GM20431 (cell line): ENCODE measurements around the gene OTOP2.
"Not testable (repeated sequence)": the region's sequence is repeated elsewhere in the genome, so short reads cannot be mapped to it uniquely, and the experiment has no call there.

Experiments
- in situ Hi-C: fragments of 300-500 bp; cut with MseI, MboI; formaldehyde crosslinking; loops from one replicate; pipeline ENCODE4 v1.15.0; 2020; ENCODE audit warnings: low sequenced_read_pairs; ENCODE audit not compliant: unreplicated experiment

OTOP2 gene

DNA sequence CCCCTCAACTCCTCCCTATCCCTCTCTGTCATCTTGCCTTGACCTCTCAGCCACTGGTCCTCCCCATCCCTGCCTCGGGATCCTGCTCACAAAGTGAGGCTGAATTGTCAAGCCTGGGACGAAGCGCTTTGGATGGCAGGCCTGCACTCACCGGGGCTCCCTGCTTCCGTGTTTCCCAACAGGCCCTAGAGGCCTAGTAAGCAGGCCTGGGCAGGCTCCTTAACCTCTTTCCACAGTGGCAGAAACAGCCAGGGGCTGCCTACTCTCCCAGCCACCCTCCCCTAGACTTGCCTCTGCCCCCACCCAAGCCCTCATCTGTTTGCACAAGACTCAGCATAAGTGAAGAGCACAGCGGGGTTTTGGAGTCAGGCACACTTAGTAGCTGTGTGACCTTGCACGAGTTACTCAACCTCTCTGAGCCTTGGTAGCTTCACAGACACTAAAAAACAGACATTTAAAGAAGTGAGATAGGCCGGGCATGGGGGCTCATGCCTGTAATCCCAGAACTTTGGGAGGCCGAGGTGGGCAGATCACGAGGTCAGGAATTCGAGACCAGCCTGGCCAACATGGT, 25.6 kb upstream of the OTOP2 start:
- in situ Hi-C loops: no loop called here

DNA sequence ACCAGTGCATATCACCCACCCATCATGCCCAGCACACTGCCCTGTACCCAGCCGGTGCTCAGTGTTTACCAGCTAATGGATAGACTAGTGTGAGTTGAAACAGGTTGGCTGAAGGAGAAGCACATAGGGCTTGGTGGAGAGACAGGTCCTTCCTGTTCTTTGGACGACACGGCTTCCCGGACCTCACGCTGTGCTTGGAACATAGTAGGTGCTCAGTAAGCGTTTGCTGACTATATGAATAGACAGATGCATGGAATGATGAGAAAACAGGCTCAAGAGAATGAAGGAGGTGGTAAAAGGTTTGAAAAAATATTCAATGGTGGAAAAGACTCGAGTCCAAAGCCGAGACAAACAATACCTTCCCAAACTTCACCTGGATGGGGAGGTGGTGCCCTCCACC, 23.9 kb upstream of the OTOP2 start:
- in situ Hi-C loops: no loop called here

- in situ Hi-C loops: no loop called here
Measured at GRCh38 chr17:74901353-74902135, 22.5 kb upstream of the OTOP2 start.

GRCh38 chr17:74903034-74903433, 21.0 kb upstream of the OTOP2 start:
- in situ Hi-C loops: no loop called here

GRCh38 chr17:74903671-74904070, 20.4 kb upstream of the OTOP2 start:
- in situ Hi-C loops: no loop called here

DNA sequence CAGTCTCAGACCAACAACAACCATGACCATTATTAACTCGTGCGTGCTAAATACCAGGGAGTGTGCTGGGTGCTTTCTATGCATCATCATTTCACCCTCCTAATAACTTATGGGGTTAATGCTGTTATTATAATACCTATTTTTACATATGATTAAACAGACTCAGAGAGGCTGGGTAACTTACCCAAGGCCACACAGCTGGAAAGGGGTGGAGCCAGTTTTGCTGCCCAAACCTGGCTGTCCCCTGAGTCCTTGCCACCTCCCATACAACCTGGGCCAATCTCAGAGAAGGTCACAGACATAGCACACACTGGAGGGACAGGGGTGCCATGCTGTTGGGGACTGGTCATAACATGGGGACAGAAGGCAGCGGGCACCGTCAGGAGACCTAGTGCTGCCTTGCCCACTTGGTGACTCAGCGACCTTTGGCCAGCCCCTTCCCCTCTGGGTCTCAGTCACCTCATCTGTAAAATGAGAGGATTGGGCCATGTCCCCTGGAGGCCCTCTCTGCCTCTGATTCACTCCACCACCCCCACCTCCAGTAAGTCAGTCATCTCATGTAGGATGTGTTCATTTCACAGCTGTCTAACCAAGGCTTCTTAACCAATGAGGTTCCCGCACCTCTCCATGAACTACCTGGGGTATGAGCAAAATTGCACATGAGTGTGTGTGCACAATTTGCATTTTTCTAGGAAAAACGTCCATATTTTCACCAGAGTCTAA, 19.2 kb upstream of the OTOP2 start:
- in situ Hi-C loops: no loop called here

DNA sequence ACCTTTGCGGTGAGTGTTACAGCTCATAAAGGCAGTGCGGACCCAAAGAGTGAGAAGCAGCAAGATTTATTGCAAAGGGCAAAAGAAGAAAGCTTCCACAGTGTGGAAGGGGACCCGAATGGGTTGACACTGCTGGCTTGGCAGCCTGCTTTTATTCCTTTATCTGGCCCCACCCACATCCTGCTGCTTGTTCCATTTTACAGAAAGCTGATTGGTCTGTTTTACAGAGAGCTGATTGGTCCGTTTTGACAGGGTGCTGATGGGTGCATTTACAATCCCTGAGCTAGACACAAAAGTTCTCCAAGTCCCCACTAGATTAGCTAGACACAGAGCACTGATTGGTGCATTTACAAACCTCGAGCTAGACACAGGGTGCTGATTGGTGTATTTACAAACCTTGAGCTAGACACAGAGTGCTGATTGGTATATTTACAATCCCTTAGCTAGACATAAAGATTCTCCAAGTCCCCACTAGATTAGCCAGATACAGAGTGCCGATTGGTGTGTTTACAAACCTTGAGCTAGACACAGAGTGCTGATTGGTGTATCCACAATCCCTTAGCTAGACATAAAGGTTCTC, 17.8 kb upstream of the OTOP2 start:
- in situ Hi-C loops: not testable (repeated sequence)

GRCh38 chr17:74907012-74907411, 17.1 kb upstream of the OTOP2 start:
- in situ Hi-C loops: no loop called here

- in situ Hi-C loops: not testable (repeated sequence)
Measured at GRCh38 chr17:74909097-74909496, 15.0 kb upstream of the OTOP2 start.

- in situ Hi-C loops: not testable (repeated sequence)
Measured at GRCh38 chr17:74911423-74911822, 12.7 kb upstream of the OTOP2 start.

DNA sequence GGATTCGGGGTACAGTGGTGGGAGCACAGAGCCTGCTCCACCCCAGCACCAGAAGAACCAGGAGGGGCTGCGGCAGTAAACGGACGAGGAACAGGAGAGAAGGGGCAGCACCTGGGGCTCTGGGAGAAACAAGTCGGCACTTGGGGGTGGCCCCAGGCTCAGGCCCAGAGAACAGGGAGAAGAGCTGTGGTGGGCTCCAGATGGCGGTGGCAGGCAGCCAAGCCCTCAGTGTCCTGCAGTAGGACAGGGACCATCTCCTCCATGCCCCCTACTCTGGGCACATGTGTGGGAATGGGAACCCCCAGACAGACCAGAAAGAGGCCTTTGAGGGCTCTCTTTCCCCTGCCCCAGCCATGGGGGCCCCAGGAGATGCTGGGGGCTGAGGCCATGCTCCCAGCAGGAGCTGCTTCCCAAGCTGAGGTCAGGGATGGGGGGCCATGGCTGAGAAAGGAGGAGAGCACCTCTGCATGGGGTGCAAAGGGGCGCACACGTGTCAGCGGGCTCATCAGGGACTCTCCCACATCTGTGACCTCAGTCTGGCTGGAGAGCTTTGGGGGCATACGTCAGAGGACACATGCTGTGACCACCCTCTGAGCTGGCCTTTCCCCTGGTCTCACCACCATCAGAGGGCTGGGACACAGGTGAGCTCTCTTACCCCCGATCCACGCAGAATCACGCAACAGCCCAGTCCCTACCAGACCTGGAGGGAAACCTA, 7.8 kb upstream of the OTOP2 start:
- in situ Hi-C loops: no loop called here

- in situ Hi-C loops: no loop called here
Measured at GRCh38 chr17:74916851-74917199, 7.2 kb upstream of the OTOP2 start.

DNA sequence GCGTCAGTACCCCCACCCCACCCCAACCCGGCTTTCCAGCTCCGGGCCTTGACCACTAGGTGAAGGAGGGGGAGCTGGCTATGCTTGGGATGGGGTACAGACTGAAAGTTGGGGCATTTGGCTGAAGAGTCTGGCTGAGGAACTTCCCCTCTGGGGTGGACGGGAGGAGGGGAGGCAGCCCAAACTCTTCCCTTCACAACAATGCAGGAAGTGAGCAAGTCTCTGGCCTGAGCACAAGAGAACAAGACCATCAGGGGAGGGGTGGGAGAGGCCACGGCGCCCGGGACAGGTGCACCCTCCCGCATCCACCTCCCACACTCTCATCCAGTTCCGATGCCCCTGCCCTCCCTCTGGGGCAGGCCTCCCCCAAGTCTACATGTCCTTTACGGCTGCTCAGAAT, 6.6 kb upstream of the OTOP2 start:
- in situ Hi-C loops: no loop called here

GRCh38 chr17:74918906-74919305, 5.2 kb upstream of the OTOP2 start:
- in situ Hi-C loops: no loop called here

DNA sequence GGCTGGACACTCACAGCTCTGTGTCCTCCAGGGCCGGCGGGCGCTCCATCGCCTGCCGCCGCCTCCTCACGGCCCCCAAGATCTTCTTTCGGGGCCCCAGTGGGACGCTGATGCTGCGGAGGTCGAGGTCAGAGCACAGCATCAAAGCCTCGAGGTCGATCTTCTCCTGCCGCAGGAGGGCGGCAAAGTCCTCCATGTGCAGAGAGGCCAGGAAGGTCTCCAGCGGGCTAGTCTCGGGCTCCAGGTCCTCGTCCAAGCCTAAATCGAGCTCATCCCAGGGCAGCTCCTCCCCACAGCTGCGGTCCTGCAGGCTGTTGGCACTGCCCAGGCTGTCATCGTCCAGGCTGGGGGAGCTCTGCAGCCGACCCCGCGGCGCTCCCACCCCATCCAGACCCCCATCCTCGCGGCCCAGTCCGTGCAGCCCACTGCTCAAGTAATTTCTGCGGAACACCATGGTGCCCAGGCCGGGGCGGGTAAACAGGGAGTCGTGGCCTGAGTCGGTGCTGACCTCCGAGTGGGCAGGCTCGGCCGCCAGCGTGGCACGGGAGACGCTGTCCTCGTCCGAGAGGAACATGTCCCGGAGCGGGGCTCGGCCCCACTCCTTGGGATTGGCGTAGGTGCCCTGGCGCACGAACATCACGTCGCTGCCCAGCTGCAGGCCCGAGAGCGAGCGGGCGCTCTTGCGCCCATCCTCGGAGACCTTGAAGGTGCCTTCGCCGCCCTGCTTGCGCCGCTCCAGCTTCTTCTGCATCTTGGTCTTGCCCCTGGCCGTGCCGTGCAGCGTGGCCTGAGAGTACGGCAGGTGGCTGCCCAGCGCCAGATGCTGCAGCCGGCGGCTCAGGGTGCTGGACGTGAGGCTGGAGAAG, 4.4 kb upstream of the OTOP2 start:
- in situ Hi-C loops: no loop called here

GRCh38 chr17:74920306-74920620, 3.8 kb upstream of the OTOP2 start:
- in situ Hi-C loops: no loop called here

DNA sequence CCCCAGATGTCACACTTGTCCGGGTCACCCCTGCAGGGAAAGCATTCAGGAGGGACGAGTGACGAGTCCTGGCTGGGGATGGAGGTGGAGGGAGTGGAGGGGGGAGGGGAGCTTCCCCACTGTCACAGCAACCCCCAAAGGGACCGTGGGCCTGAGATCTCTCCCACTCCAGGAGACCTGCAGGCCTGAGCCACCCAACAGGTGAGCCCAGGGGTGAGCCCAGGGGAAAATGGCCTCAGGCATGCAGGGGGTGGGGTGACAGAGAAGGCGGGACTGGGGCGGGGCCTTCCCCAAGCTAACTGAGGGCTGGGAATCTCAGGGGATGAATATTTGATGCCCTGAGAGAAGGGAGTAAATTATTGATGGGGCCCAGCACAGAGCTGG, 3.4 kb upstream of the OTOP2 start:
- in situ Hi-C loops: no loop called here

GRCh38 chr17:74921026-74921681, 2.9 kb upstream of the OTOP2 start:
- in situ Hi-C loops: no loop called here

- in situ Hi-C loops: no loop called here
Measured at GRCh38 chr17:74921769-74922168, 2.3 kb upstream of the OTOP2 start.
